Measurements from ENCODE around the gene SIM1.

The SIM1 gene

DNA sequence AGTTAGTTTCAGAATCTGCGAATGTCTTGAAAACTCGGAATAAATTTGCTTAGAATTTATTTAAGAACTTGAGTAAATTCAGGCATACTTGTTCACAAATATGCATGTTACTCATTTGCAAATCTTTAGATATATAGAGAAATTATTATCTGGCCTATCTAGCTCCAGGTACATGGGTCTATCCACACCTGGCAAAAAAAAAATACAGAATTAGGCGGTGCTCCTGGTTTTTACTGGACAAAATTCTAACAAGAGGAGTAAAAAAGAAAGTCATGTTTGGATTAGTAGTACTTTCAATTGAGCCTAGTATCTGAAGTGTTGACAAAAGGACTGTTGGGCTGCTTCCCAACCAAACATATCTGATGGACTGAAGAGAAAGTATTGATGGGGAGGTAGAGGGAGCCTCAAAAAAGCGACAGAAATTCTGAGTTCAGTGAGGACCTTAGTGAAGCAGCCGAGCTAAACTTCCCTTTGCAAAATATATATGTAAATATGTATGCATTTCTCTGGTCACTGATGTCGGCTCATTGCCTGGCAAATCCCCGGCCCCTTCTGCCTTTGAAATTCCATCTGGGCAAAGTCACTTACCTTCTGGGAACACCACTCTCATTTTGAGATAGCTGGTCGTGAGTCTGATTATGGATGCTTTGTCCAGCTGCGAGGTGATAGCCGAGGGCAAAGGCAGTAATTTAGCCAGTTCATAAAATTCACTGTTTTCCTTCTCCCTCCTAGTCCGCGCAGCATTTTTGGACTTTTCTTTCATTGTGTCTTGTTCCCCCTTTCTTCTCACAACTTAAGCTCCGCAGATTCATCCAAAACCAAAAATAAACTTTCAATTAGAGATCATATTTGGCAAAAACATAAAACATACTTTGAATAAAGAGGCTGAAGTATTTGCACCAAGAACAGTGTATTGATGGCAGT lies 1.8 kb downstream of the SIM1 start:
- Histone ChIP-seq H4K8ac (ENCODE audit: low read length) (no peak overlapping the region), H2AFZ (ENCODE audit: low read depth, low read length) (no peak overlapping the region), H2BK120ac (ENCODE audit: low read depth, low read length) (no peak overlapping the region), H3K4me2 (ENCODE audit: low read length, poor library complexity, severe bottlenecking) (no peak overlapping the region), H3K36me3 (ENCODE audit: control insufficient read depth in 1 of 2, insufficient read depth in 2 of 2, low read depth in 1 of 2, low read length in 2 of 2) (peaks cover 0 to 2% of the 10 kb centered on the region in 2 experiments), H3K4me1 (ENCODE audit: control insufficient read depth, insufficient read depth, low read depth, low read length) (peaks cover 28% of the 10 kb centered on the region), H3K9ac (ENCODE audit: low read length) (peak overlapping the region; percentile 91), H3K4me3 (ENCODE audit: insufficient read depth in 1 of 2, low read depth in 1 of 2, low read length in 2 of 2) (peak overlapping the region in 1 of 2 experiments; percentile 91), H3K18ac (ENCODE audit: low read depth in 1 of 2, low read length in 2 of 2) (no peak overlapping the region), H3K14ac (ENCODE audit: low read length in 2 of 2) (no peak overlapping the region), H4K91ac (ENCODE audit: low read length) (no peak overlapping the region), H3K79me1 (replicated peaks; ENCODE audit: low read length, poor library complexity, severe bottlenecking) (no peaks in the 10 kb centered on the region), H2BK12ac (ENCODE audit: low read length in 2 of 2) (no peak overlapping the region), H3K27ac (ENCODE audit: low read length, poor library complexity, severe bottlenecking) (no peak overlapping the region), H2BK5ac (ENCODE audit: low read depth, low read length, poor library complexity, severe bottlenecking) (no peak overlapping the region), H2AK5ac (ENCODE audit: low read length, severe bottlenecking) (no peak overlapping the region), H2BK15ac (ENCODE audit: low read depth, poor library complexity, severe bottlenecking) (no peak overlapping the region), H3K4ac (ENCODE audit: low read depth in 1 of 2, low read length in 2 of 2) (no peak overlapping the region), H3K23ac (ENCODE audit: low read length in 2 of 2) (no peak overlapping the region), H3K9me3 (ENCODE audit: control insufficient read depth, low read length) (no peaks in the 10 kb centered on the region), H3K27me3 (ENCODE audit: control insufficient read depth in 1 of 2, insufficient read depth in 1 of 2, low read length in 2 of 2) (peaks cover 45 to 84% of the 10 kb centered on the region in 2 experiments)
- no peak for DNase-seq
- WGBS = 6% methylated on average over 6 of the region's 13 CpGs

DNA sequence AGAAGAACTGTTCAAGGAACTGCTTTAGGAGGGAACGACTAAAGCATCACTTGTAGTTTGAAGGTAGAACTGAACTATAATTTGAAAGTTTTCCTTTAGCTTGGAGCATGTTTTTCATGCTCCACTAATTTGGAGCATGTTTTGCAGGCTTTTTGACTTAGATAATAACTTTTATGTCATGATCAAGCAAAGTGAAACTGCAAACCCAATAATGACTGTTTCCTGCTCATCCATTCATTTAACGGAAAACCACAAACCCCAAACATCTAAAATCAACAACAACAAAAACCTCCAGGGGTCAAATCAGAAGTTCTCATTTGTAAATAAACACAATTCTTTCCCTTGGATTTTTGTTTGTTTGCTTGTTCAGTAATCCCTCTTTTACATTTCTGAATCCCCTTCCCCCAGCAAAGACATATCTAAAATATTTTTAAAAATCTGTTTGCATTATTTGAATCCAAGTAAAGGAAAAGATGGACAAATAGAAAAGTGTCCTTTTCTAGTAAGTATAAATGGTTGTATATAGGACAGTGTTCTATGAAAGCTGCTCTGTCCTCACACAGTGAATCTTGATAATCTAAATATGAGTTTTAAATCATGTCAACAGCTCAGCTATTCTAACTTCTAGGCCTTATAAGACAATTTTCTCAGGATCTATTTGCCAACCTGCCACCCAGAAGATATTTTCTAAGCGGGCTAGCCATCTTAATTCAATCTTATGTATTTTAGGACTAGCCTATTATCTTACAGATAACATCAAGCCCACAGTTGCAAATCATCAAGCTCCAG lies 2.6 kb downstream of the SIM1 start:
- H4K91ac ChIP-seq (ENCODE audit: low read length) = no peak overlapping the region
- peaks cover 37 to 84% of the 10 kb centered on the region in 2 experiments for H3K27me3 ChIP-seq (ENCODE audit: control insufficient read depth in 1 of 2, insufficient read depth in 1 of 2, low read length in 2 of 2)
- WGBS = 0% methylated on average over 3 of the region's 3 CpGs

DNA sequence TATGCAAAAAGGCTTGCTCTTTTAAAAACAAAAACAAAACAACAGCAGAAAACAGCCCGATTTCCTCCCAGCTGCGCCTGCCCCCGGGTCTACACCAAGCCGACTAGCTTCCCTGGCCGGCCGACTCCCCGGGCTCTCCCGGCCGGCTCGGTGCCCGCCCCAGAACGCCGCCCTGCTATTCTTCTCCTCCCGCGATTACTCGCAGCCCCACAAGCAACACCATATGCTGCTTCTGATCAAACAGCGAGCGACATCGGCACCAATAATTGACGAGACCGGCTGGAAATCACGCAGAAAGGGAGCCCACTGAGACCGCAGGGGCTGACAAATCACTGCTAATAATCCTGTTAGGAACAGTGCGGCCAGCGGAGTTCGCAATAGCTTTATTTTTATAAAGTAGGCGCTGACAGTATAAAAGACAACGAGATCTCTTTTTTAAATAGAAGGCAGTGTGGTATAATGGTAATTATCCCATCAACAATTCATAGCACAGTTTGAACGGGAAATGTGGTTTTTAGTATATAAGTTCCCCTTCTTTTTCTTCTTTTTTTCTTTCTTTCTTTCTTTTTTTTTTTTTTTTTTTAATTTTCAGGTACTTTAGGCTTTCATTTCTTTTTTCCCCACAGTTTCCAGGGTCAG lies 3.3 kb downstream of the SIM1 start:
- Histone ChIP-seq H2BK5ac (ENCODE audit: low read depth, low read length, poor library complexity, severe bottlenecking) (no peak overlapping the region), H3K79me1 (replicated peaks; ENCODE audit: low read length, poor library complexity, severe bottlenecking) (no peaks in the 10 kb centered on the region), H3K4ac (ENCODE audit: low read depth in 1 of 2, low read length in 2 of 2) (no peak overlapping the region), H2BK12ac (ENCODE audit: low read length in 2 of 2) (no peak overlapping the region), H3K4me2 (ENCODE audit: low read length, poor library complexity, severe bottlenecking) (peak overlapping the region; percentile 64), H4K8ac (ENCODE audit: low read length) (no peak overlapping the region), H4K91ac (ENCODE audit: low read length) (no peak overlapping the region), H2BK15ac (ENCODE audit: low read depth, poor library complexity, severe bottlenecking) (no peak overlapping the region), H2AFZ (ENCODE audit: low read depth, low read length) (no peak overlapping the region), H3K23ac (ENCODE audit: low read length in 2 of 2) (peak overlapping the region in 1 of 2 experiments; percentile 29), H3K9me3 (ENCODE audit: control insufficient read depth, low read length) (peaks cover 8% of the 10 kb centered on the region), H3K14ac (ENCODE audit: low read length in 2 of 2) (no peak overlapping the region), H3K4me3 (ENCODE audit: insufficient read depth in 1 of 2, low read depth in 1 of 2, low read length in 2 of 2) (peak overlapping the region in 1 of 2 experiments; percentile 91), H3K27me3 (ENCODE audit: control insufficient read depth in 1 of 2, insufficient read depth in 1 of 2, low read length in 2 of 2) (peaks cover 35 to 84% of the 10 kb centered on the region in 2 experiments), H3K27ac (ENCODE audit: low read length, poor library complexity, severe bottlenecking) (no peak overlapping the region), H2BK120ac (ENCODE audit: low read depth, low read length) (no peak overlapping the region), H3K18ac (ENCODE audit: low read depth in 1 of 2, low read length in 2 of 2) (no peak overlapping the region), H3K4me1 (ENCODE audit: control insufficient read depth, insufficient read depth, low read depth, low read length) (peaks cover 25% of the 10 kb centered on the region), H2AK5ac (ENCODE audit: low read length, severe bottlenecking) (no peak overlapping the region), H3K36me3 (ENCODE audit: control insufficient read depth in 1 of 2, insufficient read depth in 2 of 2, low read depth in 1 of 2, low read length in 2 of 2) (peaks cover 0 to 2% of the 10 kb centered on the region in 2 experiments), H3K9ac (ENCODE audit: low read length) (peak overlapping the region; percentile 91)
- WGBS = under 1% methylated on average over 23 of the region's 29 CpGs
- DNase-seq = peak; percentile 41

More for the DNA sequence above, 2.6 kb downstream of the SIM1 start:
- H4K8ac ChIP-seq (ENCODE audit: low read length) = no peak overlapping the region
- no peak overlapping the region for H3K27ac ChIP-seq (ENCODE audit: low read length, poor library complexity, severe bottlenecking)
- H3K9ac ChIP-seq (ENCODE audit: low read length) = peak overlapping the region; percentile 91
- no peak overlapping the region for H2BK120ac ChIP-seq (ENCODE audit: low read depth, low read length)
- no peak overlapping the region for H2BK12ac ChIP-seq (ENCODE audit: low read length in 2 of 2)
- peak overlapping the region in 1 of 2 experiments; percentile 91 for H3K4me3 ChIP-seq (ENCODE audit: insufficient read depth in 1 of 2, low read depth in 1 of 2, low read length in 2 of 2)
- no peak overlapping the region for H2AFZ ChIP-seq (ENCODE audit: low read depth, low read length)
- H3K9me3 ChIP-seq (ENCODE audit: control insufficient read depth, low read length) = peaks cover 2% of the 10 kb centered on the region
- H3K79me1 ChIP-seq (replicated peaks; ENCODE audit: low read length, poor library complexity, severe bottlenecking) = no peaks in the 10 kb centered on the region
- peaks cover 0 to 2% of the 10 kb centered on the region in 2 experiments for H3K36me3 ChIP-seq (ENCODE audit: control insufficient read depth in 1 of 2, insufficient read depth in 2 of 2, low read depth in 1 of 2, low read length in 2 of 2)
- H3K4me2 ChIP-seq (ENCODE audit: low read length, poor library complexity, severe bottlenecking) = no peak overlapping the region
- peak; percentile 28 for DNase-seq
- H3K18ac ChIP-seq (ENCODE audit: low read depth in 1 of 2, low read length in 2 of 2) = no peak overlapping the region
- H3K4ac ChIP-seq (ENCODE audit: low read depth in 1 of 2, low read length in 2 of 2) = no peak overlapping the region
- H2BK5ac ChIP-seq (ENCODE audit: low read depth, low read length, poor library complexity, severe bottlenecking) = no peak overlapping the region
- H3K4me1 ChIP-seq (ENCODE audit: control insufficient read depth, insufficient read depth, low read depth, low read length) = peaks cover 29% of the 10 kb centered on the region
- H2BK15ac ChIP-seq (ENCODE audit: low read depth, poor library complexity, severe bottlenecking) = no peak overlapping the region
- H2AK5ac ChIP-seq (ENCODE audit: low read length, severe bottlenecking) = no peak overlapping the region
- H3K23ac ChIP-seq (ENCODE audit: low read length in 2 of 2) = no peak overlapping the region
- no peak overlapping the region for H3K14ac ChIP-seq (ENCODE audit: low read length in 2 of 2)
